ENCODE data around the gene RALGPS2. TPM values are rescaled to one million over a fixed set of nuclear protein-coding genes. Genes with fewer than 3 reads are reported as not detected.
"Not testable (repeated sequence)": the region's sequence is repeated elsewhere in the genome, so short reads cannot be mapped to it uniquely, and the experiment has no call there.

RALGPS2 gene
- polyA plus RNA-seq, 3 donors, result 2.0 to 4.2 (median 2.3) TPM

DNA sequence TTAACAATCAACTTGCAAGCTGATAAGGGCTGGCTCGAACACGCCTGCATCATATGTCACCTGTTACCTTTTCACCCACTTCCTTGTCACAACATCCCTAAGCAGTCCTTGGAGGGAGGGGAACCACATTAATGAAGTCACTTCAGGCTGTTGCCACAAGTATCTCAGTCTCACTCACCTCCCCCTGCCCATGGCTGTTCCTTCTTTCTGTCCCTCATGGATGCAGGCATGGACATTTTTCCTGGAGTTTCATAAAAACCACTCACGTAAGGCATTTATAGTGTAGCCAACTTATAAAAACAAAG, 222.6 kb downstream of the RALGPS2 start:
- H3K36me3 ChIP-seq (replicated peaks in 1 of 2; ENCODE audit: control insufficient read depth in 1 of 2, insufficient read depth in 2 of 2, low read length in 2 of 2), result no peaks in the 10 kb centered on the region
- no peaks in the 10 kb centered on the region for H3K79me2 ChIP-seq (ENCODE audit: insufficient read depth, low read length)
- WGBS (ENCODE audit: insufficient coverage), result 100% methylated on average over 1 of the region's 3 CpGs
- Mint-ChIP-seq H3K27me3 (ENCODE audit: low read depth in 3 of 3) (peaks cover 0 to 2% (median under 1%) of the 10 kb centered on the region in 3 donors), H3K4me3 (no peak overlapping the region), H3K9me3 (peaks cover 0 to 1% (median 0%) of the 10 kb centered on the region in 7 donors), H3K36me3 (peaks cover 0 to 2% of the 10 kb centered on the region in 2 donors), H3K27ac (no peak overlapping the region), H3K4me1 (peaks cover 20% of the 10 kb centered on the region)
- H3K27me3 ChIP-seq (ENCODE audit: control insufficient read depth in 2 of 2, insufficient read depth in 2 of 2, low read length in 2 of 2), result no peaks in the 10 kb centered on the region
- peaks cover 7% of the 10 kb centered on the region in 2 donors for H3K4me1 ChIP-seq (ENCODE audit: control insufficient read depth in 1 of 2, insufficient read depth in 2 of 2, low read length in 2 of 2)
- no peaks in the 10 kb centered on the region for H3K9me3 ChIP-seq (replicated peaks in 1 of 2; ENCODE audit: control insufficient read depth in 1 of 2, insufficient read depth in 1 of 2, low read length in 2 of 2)
- no peak overlapping the region for H3K4me2 ChIP-seq (replicated peaks; ENCODE audit: extremely low read depth, low read length, poor library complexity, severe bottlenecking)
- no peak overlapping the region for H2AFZ ChIP-seq (ENCODE audit: insufficient read depth, low read depth, low read length, poor library complexity, severe bottlenecking)
- intact Hi-C loops (cut with micrococcal nuclease), result no loop called here
- TF ChIP-seq, protein P1, sequence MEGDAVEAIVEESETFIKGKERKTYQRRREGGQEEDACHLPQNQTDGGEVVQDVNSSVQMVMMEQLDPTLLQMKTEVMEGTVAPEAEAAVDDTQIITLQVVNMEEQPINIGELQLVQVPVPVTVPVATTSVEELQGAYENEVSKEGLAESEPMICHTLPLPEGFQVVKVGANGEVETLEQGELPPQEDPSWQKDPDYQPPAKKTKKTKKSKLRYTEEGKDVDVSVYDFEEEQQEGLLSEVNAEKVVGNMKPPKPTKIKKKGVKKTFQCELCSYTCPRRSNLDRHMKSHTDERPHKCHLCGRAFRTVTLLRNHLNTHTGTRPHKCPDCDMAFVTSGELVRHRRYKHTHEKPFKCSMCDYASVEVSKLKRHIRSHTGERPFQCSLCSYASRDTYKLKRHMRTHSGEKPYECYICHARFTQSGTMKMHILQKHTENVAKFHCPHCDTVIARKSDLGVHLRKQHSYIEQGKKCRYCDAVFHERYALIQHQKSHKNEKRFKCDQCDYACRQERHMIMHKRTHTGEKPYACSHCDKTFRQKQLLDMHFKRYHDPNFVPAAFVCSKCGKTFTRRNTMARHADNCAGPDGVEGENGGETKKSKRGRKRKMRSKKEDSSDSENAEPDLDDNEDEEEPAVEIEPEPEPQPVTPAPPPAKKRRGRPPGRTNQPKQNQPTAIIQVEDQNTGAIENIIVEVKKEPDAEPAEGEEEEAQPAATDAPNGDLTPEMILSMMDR (IDR thresholded peaks at IDR 0.05), result no peak
- H3K27ac ChIP-seq (ENCODE audit: low read depth in 1 of 2, low read length in 2 of 2), result no peak overlapping the region
- no peak overlapping the region for H3K4me3 ChIP-seq (replicated peaks in 1 of 3; ENCODE audit: low read depth in 2 of 3, low read length in 3 of 3)
- no peak for DNase-seq
- no peak overlapping the region for H3K9ac ChIP-seq (ENCODE audit: insufficient read depth, low read length, poor library complexity, severe bottlenecking)
- no peaks in the 10 kb centered on the region for H4K20me1 ChIP-seq (ENCODE audit: insufficient read depth, low read length)

DNA sequence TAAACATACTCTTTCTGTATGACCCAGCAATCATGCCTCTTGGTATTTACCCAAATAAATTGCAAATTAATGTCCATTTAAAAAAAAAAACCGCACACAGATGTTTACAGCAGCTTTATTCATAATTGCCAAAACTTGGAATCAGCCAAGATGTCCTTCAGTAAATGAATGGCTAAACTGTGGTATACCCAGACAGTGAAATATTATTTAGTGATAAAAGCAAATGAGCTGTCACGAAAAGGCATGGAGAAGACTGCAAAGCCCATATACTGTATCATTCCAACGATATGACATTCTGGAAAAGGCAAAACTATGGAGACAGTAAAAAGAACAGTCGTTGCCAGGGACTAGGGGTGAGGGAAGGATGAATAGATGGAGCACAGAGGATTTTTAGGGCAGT, 223.6 kb downstream of the RALGPS2 start:
- Mint-ChIP-seq H3K4me1 (peaks cover 10% of the 10 kb centered on the region), H3K36me3 (peaks cover 0 to 1% of the 10 kb centered on the region in 2 donors), H3K27ac (no peak overlapping the region), H3K27me3 (ENCODE audit: low read depth in 3 of 3) (peaks cover 0 to 2% (median 0%) of the 10 kb centered on the region in 3 donors), H3K9me3 (peaks cover 0 to 1% (median 0%) of the 10 kb centered on the region in 7 donors), H3K4me3 (no peak overlapping the region)
- H3K9ac ChIP-seq (ENCODE audit: insufficient read depth, low read length, poor library complexity, severe bottlenecking), result no peak overlapping the region
- intact Hi-C loops (cut with micrococcal nuclease), result no loop called here
- H4K20me1 ChIP-seq (ENCODE audit: insufficient read depth, low read length), result no peaks in the 10 kb centered on the region
- TF ChIP-seq, protein P1 (IDR thresholded peaks at IDR 0.05), result no peak
- WGBS (ENCODE audit: insufficient coverage), result 100% methylated on average over 1 of the region's 4 CpGs
- no peaks in the 10 kb centered on the region for H3K9me3 ChIP-seq (replicated peaks in 1 of 2; ENCODE audit: control insufficient read depth in 1 of 2, insufficient read depth in 1 of 2, low read length in 2 of 2)
- no peak for DNase-seq
- no peaks in the 10 kb centered on the region for H3K27me3 ChIP-seq (ENCODE audit: control insufficient read depth in 2 of 2, insufficient read depth in 2 of 2, low read length in 2 of 2)
- no peak overlapping the region for H3K4me2 ChIP-seq (replicated peaks; ENCODE audit: extremely low read depth, low read length, poor library complexity, severe bottlenecking)
- H3K4me1 ChIP-seq (ENCODE audit: control insufficient read depth in 1 of 2, insufficient read depth in 2 of 2, low read length in 2 of 2), result no peaks in the 10 kb centered on the region
- no peak overlapping the region for H3K27ac ChIP-seq (ENCODE audit: low read depth in 1 of 2, low read length in 2 of 2)
- no peak overlapping the region for H3K4me3 ChIP-seq (replicated peaks in 1 of 3; ENCODE audit: low read depth in 2 of 3, low read length in 3 of 3)
- H3K36me3 ChIP-seq (replicated peaks in 1 of 2; ENCODE audit: control insufficient read depth in 1 of 2, insufficient read depth in 2 of 2, low read length in 2 of 2), result no peaks in the 10 kb centered on the region
- H2AFZ ChIP-seq (ENCODE audit: insufficient read depth, low read depth, low read length, poor library complexity, severe bottlenecking), result no peak overlapping the region
- H3K79me2 ChIP-seq (ENCODE audit: insufficient read depth, low read length), result no peaks in the 10 kb centered on the region

DNA sequence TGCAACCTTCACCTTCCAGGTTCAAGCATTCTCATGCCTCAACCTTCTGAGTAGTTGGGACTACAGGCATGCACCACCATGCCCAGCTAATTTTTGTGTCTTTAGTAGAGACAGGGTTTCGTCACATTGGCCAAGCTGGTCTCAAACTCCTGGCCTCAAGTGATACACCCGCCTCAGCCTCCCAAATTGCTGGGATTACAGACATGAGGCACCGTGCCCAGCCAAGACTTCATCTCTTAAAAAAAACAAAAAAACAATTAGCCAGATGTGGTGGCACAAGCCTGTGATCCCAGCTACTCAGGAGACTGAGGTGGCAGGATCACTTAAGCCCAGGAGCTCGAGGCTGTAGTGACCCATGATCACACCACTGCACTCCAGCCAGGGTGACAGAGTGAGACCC, 224.8 kb downstream of the RALGPS2 start:
- DNase-seq; H3K36me3 ChIP-seq (replicated peaks in 1 of 2; ENCODE audit: control insufficient read depth in 1 of 2, insufficient read depth in 2 of 2, low read length in 2 of 2); H3K4me2 ChIP-seq (replicated peaks; ENCODE audit: extremely low read depth, low read length, poor library complexity, severe bottlenecking); H3K27ac ChIP-seq (ENCODE audit: low read depth in 1 of 2, low read length in 2 of 2); intact Hi-C loops (cut with micrococcal nuclease); H3K27me3 ChIP-seq (ENCODE audit: control insufficient read depth in 2 of 2, insufficient read depth in 2 of 2, low read length in 2 of 2); H3K27ac Mint-ChIP-seq; H2AFZ ChIP-seq (ENCODE audit: insufficient read depth, low read depth, low read length, poor library complexity, severe bottlenecking); H3K4me1 ChIP-seq (ENCODE audit: control insufficient read depth in 1 of 2, insufficient read depth in 2 of 2, low read length in 2 of 2); H3K9ac ChIP-seq (ENCODE audit: insufficient read depth, low read length, poor library complexity, severe bottlenecking); H3K36me3 Mint-ChIP-seq; H3K27me3 Mint-ChIP-seq (ENCODE audit: low read depth in 3 of 3); H3K4me3 ChIP-seq (replicated peaks in 1 of 3; ENCODE audit: low read depth in 2 of 3, low read length in 3 of 3); H4K20me1 ChIP-seq (ENCODE audit: insufficient read depth, low read length); H3K79me2 ChIP-seq (ENCODE audit: insufficient read depth, low read length); H3K4me3 Mint-ChIP-seq; H3K9me3 Mint-ChIP-seq; H3K9me3 ChIP-seq (replicated peaks in 1 of 2; ENCODE audit: control insufficient read depth in 1 of 2, insufficient read depth in 1 of 2, low read length in 2 of 2); H3K4me1 Mint-ChIP-seq: not testable (repeated sequence)
- WGBS (ENCODE audit: insufficient coverage), result 94% methylated on average over 4 of the region's 4 CpGs
